ENCODE measurements around the gene EDRF1.

Gene EDRF1

DNA sequence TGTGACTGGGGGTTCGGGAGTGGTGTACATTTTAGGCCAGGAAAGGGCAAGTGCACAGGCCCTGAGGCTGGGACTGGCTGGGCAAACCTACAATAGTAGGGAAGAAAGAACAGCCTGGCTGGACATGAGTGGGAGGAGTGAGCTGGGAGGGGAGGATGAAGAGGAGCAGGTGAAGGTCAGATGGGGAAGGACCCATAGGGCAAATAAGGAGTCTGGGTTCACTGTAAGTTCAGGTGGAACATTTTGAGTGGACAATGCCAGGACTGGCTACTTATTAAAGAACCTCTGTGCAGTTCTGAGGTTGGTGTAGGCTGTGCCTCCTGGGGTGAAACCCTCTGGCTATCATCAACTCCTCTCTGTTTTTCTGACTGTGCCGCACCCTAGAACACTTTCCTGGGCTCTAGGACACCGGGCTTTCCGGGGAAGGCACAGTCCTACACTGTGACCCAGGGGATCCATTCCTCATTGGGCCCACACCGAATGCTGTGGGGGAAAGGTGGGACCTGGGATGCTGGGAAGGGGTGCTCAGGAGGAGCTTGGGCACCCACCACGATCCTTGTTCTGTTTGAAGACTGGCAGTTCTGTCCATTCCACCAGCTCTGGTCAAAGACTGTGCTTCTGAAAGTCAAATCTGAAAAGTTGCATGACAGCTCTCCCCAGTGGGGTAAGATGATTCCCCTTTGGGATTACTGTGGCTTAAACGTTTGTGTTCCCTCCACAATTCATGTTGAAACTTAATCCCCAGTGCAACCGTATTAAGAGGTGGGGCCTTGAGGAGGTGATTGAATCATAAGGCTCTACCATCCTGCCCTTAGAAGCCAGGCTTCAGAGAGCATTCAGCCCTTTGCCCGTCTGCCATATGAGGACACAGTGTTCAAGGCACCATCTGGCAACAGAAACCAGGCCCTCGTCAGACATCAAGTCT is 60.2 kb downstream of the EDRF1 start:
- DNase-seq (ENCODE audit: low read depth) = no peak
- TF ChIP-seq, protein P1, sequence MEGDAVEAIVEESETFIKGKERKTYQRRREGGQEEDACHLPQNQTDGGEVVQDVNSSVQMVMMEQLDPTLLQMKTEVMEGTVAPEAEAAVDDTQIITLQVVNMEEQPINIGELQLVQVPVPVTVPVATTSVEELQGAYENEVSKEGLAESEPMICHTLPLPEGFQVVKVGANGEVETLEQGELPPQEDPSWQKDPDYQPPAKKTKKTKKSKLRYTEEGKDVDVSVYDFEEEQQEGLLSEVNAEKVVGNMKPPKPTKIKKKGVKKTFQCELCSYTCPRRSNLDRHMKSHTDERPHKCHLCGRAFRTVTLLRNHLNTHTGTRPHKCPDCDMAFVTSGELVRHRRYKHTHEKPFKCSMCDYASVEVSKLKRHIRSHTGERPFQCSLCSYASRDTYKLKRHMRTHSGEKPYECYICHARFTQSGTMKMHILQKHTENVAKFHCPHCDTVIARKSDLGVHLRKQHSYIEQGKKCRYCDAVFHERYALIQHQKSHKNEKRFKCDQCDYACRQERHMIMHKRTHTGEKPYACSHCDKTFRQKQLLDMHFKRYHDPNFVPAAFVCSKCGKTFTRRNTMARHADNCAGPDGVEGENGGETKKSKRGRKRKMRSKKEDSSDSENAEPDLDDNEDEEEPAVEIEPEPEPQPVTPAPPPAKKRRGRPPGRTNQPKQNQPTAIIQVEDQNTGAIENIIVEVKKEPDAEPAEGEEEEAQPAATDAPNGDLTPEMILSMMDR (IDR thresholded peaks at IDR 0.05; ENCODE audit: control insufficient read depth, extremely low read depth, insufficient read depth) = no peak
- no peak overlapping the region for H3K4me3 ChIP-seq (ENCODE audit: low read depth, low read length)

DNA sequence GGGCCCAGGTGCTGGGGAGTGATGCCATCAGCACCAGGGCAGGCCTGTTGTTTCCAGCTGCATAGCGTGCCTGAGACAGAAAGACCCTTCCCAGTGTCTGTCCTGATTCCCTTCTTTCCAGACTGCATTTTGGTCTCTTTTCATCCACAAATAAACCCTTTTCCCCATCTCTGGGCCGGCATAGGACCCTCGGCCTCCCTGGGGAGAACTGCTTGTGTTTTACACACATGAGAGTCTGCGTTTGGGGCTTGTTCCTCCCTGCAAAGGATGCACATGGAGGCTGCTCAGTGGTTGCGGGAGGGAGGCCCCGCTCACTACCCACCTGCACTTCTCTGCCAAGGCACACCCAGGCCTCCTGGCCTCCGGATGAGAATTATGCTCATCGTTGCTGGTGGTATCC is 61.9 kb downstream of the EDRF1 start:
- H3K4me3 ChIP-seq (ENCODE audit: low read depth, low read length) = no peak overlapping the region
- DNase-seq (ENCODE audit: low read depth) = no peak
- TF ChIP-seq, protein P1 (IDR thresholded peaks at IDR 0.05; ENCODE audit: control insufficient read depth, extremely low read depth, insufficient read depth) = no peak

DNA sequence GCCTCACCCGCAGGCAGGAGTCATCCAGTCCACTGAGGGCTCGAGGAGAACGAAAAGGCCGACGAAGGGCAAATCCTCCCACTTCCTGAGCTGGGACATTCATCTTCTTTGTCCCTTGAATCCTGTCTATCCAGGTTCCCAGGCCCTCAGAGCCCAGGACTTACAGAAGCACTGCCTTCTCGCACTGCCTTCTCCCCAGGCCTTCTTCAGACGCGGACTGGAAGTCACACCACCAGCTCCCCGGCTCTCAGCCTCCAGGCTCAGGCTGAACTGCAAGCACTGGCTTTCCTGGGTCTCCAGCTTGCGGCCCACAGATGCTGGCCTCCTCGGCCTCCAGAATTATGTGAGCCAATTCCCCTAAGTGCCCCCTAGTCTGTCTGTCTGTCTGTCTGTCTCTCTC is 62.5 kb downstream of the EDRF1 start:
- no peak overlapping the region for H3K4me3 ChIP-seq (ENCODE audit: low read depth, low read length)
- no peak for DNase-seq (ENCODE audit: low read depth)
- TF ChIP-seq, protein P1 (IDR thresholded peaks at IDR 0.05; ENCODE audit: control insufficient read depth, extremely low read depth, insufficient read depth) = no peak

DNA sequence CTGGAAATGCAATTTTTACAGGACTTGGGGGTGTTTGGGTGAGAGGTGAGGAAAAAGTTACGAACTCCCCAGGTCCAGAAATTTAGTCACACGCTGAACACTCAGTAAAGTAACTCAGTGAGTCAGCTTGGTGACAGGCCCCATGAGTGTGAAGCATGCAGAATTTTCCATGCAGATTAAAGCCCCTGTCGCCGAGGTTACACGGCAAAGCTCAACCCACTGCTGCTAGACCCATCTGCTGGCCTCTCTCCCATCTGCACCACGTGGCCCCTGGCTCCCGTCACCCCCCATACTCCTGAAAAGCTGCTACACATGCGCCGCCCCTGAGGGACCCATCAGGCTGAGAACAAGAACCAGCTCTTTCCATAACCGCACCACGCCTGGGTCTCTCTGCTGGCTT is 63.1 kb downstream of the EDRF1 start:
- no peak overlapping the region for H3K4me3 ChIP-seq (ENCODE audit: low read depth, low read length)
- TF ChIP-seq, protein P1 (IDR thresholded peaks at IDR 0.05; ENCODE audit: control insufficient read depth, extremely low read depth, insufficient read depth) = no peak
- DNase-seq (ENCODE audit: low read depth) = no peak

DNA sequence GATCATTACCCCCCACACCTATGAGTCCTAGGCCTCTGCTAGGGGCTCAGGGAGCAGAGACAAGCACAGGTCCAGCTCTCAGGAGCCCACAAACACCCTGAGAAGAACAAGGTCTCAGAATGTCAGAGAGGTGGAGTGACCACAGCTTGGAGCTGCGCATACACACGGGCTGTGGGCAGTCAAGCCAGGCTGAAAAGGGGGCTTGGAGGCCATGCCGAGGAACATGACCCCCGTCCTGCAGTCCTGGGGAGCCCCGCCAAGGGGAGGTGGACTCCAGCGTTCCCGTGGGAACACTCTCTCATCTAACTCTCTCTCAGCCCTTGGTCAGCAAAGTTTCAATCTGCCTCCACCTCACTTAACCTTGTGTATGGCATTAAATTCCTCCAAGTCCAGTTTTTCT is 63.9 kb downstream of the EDRF1 start:
- TF ChIP-seq, protein P1 (IDR thresholded peaks at IDR 0.05; ENCODE audit: control insufficient read depth, extremely low read depth, insufficient read depth) = no peak
- no peak for DNase-seq (ENCODE audit: low read depth)
- H3K4me3 ChIP-seq (ENCODE audit: low read depth, low read length) = no peak overlapping the region

DNA sequence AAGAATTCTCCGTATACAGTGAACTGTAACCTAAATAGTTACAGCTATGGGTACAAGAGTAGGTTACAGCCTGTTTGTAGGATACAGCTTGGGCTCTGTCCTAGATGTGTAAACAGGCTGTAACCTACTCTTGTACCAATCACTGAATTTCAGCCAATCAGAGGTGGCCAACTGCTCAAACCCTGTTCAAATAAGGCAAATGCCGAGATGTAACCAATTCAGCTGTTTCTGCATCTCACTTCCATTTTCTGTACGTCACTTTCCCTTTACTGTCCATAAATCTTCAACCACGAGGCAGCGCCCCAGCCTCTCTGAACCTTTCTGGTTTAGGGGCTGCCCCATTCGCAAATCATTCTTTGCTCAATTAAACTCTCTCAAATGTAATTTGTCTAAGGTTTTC is 64.4 kb downstream of the EDRF1 start:
- DNase-seq (ENCODE audit: low read depth) = no peak
- TF ChIP-seq, protein P1 (IDR thresholded peaks at IDR 0.05; ENCODE audit: control insufficient read depth, extremely low read depth, insufficient read depth) = no peak
- no peak overlapping the region for H3K4me3 ChIP-seq (ENCODE audit: low read depth, low read length)

DNA sequence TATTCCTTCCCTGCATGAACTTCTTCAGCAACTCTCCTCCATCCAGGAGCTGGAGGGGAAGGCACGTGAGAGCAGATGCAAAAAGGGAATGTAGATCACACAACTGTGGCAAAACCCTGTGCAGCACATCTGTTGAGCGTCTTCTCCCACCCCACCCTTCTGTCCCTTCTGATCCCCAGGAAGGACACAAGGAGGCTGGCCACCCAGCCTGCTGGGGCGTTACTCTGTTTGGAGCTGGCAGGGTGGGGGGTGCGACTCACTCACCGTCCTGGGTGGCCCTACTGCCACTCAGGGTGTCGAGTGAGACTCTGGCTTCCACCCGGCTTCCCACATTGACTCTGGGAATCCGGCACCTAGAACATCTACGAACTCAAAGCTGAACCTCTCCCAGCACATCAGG is 66.3 kb downstream of the EDRF1 start:
- no peak overlapping the region for H3K4me3 ChIP-seq (ENCODE audit: low read depth, low read length)
- no peak for DNase-seq (ENCODE audit: low read depth)
- TF ChIP-seq, protein P1 (IDR thresholded peaks at IDR 0.05; ENCODE audit: control insufficient read depth, extremely low read depth, insufficient read depth) = no peak
